Activated T-cell treated with anti-CD3 and anti-CD28 coated beads for 4 hours (primary cell): ENCODE measurements around the gene CCDC158.

Experiments used
- DNase-seq: peaks from one replicate; pipeline ENCODE4 v3.0.0-alpha.2; 2020

CCDC158 gene

GRCh38 chr4:76276813-76277212 is 144.1 kb downstream of the CCDC158 start:
- no peak for DNase-seq

- DNase-seq: no peak
These were observed 145.3 kb downstream of the CCDC158 start for GRCh38 chr4:76275486-76276124.

- DNase-seq: no peak
These were observed 147.9 kb downstream of the CCDC158 start for GRCh38 chr4:76272999-76273398.

GRCh38 chr4:76272582-76272981 is 148.4 kb downstream of the CCDC158 start:
- DNase-seq: no peak

- no peak for DNase-seq
These were observed 148.9 kb downstream of the CCDC158 start for GRCh38 chr4:76272073-76272472.

- no peak for DNase-seq
These were observed 149.7 kb downstream of the CCDC158 start for GRCh38 chr4:76271248-76271647.

GRCh38 chr4:76270244-76271175 is 150.4 kb downstream of the CCDC158 start:
- no peak for DNase-seq

- no peak for DNase-seq
These were observed 153.1 kb downstream of the CCDC158 start for GRCh38 chr4:76267811-76268210.

GRCh38 chr4:76266627-76267026 is 154.3 kb downstream of the CCDC158 start:
- DNase-seq: no peak

- no peak for DNase-seq
These were observed 155.2 kb downstream of the CCDC158 start for GRCh38 chr4:76265631-76266218.
